HL-60 (cell line): ENCODE measurements around the gene PLEKHG7.

Experiments used
- DNase-seq, 2 experiments: peaks; one replicate each; pipeline ENCODE4 v3.0.0-alpha.2; 2010 to 2020; ENCODE audit warnings: low read depth in 1 of 2, low spot score in 1 of 2
- H3K27ac ChIP-seq: fragments of 250-450 bp; sonication (Bioruptor Pico); replicated peaks from 2 replicates; pipeline ENCODE4 v1.5.1; 2020; ENCODE audit warnings: mild to moderate bottlenecking, moderate library complexity
- H3K27me3 ChIP-seq: fragments of 250-450 bp; sonication (Bioruptor Pico); 2 replicates; pipeline ENCODE4 v1.5.1; 2021; ENCODE audit warnings: mild to moderate bottlenecking, moderate library complexity; ENCODE audit not compliant: insufficient read depth, poor library complexity, severe bottlenecking
- H3K4me3 ChIP-seq: replicated peaks from 2 replicates; pipeline ENCODE4 v1.5.1; 2011; ENCODE audit warnings: mild to moderate bottlenecking, control low read depth, low read length; ENCODE audit not compliant: insufficient read depth
- GABPA ChIP-seq: IDR thresholded peaks from 2 replicates; pipeline ENCODE4 v1.6.1; 2012; ENCODE audit warnings: low read depth
- POLR2AphosphoS5 ChIP-seq: IDR thresholded peaks from 2 replicates; pipeline ENCODE4 v1.6.1; 2012; ENCODE audit warnings: low read depth
- SPI1 ChIP-seq: IDR thresholded peaks from 2 replicates; pipeline ENCODE4 v1.6.1; 2012; ENCODE audit warnings: low read depth, mild to moderate bottlenecking, borderline replicate concordance
- TF ChIP-seq, protein P1 (sequence below): IDR thresholded peaks from 2 replicates; pipeline ENCODE4 v1.6.1; 2012; ENCODE audit warnings: low read depth; ENCODE audit not compliant: insufficient replicate concordance
- TF ChIP-seq, protein P2 (sequence below): IDR thresholded peaks from one replicate; pipeline ENCODE4 v1.5.1; 2011; ENCODE audit warnings: low read length, control low read depth, inconsistent platforms; ENCODE audit not compliant: insufficient read depth

The PLEKHG7 gene

DNA sequence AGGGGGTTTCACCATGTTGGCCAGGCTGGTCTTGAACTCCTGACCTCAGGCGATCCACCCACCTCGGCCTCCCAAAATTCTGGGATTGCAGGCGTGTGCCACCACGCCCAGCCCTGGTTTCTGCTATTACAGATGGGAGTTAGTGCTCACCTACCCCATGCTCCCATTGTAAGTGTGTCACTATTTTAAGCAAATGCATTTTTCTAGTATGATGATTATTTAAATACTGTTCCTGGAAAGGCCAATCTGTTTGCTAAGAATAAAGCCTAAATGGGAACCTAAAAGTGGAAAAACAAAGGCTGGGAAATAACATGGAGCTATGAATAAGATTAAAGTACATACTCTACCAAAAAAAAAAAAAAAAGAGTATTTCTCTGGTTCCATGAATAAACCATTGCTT, 45.0 kb upstream of the PLEKHG7 start:
- H3K4me3 ChIP-seq, result no peak overlapping the region
- H3K27me3 ChIP-seq, result no peaks in the 10 kb centered on the region
- H3K27ac ChIP-seq, result no peak overlapping the region
- no peak for DNase-seq
- TF ChIP-seq, protein P1, sequence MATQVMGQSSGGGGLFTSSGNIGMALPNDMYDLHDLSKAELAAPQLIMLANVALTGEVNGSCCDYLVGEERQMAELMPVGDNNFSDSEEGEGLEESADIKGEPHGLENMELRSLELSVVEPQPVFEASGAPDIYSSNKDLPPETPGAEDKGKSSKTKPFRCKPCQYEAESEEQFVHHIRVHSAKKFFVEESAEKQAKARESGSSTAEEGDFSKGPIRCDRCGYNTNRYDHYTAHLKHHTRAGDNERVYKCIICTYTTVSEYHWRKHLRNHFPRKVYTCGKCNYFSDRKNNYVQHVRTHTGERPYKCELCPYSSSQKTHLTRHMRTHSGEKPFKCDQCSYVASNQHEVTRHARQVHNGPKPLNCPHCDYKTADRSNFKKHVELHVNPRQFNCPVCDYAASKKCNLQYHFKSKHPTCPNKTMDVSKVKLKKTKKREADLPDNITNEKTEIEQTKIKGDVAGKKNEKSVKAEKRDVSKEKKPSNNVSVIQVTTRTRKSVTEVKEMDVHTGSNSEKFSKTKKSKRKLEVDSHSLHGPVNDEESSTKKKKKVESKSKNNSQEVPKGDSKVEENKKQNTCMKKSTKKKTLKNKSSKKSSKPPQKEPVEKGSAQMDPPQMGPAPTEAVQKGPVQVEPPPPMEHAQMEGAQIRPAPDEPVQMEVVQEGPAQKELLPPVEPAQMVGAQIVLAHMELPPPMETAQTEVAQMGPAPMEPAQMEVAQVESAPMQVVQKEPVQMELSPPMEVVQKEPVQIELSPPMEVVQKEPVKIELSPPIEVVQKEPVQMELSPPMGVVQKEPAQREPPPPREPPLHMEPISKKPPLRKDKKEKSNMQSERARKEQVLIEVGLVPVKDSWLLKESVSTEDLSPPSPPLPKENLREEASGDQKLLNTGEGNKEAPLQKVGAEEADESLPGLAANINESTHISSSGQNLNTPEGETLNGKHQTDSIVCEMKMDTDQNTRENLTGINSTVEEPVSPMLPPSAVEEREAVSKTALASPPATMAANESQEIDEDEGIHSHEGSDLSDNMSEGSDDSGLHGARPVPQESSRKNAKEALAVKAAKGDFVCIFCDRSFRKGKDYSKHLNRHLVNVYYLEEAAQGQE, result no peak
- TF ChIP-seq, protein P2, sequence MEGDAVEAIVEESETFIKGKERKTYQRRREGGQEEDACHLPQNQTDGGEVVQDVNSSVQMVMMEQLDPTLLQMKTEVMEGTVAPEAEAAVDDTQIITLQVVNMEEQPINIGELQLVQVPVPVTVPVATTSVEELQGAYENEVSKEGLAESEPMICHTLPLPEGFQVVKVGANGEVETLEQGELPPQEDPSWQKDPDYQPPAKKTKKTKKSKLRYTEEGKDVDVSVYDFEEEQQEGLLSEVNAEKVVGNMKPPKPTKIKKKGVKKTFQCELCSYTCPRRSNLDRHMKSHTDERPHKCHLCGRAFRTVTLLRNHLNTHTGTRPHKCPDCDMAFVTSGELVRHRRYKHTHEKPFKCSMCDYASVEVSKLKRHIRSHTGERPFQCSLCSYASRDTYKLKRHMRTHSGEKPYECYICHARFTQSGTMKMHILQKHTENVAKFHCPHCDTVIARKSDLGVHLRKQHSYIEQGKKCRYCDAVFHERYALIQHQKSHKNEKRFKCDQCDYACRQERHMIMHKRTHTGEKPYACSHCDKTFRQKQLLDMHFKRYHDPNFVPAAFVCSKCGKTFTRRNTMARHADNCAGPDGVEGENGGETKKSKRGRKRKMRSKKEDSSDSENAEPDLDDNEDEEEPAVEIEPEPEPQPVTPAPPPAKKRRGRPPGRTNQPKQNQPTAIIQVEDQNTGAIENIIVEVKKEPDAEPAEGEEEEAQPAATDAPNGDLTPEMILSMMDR, result no peak
- no peak for TF ChIP-seq GABPA
- TF ChIP-seq POLR2AphosphoS5, result no peak
- TF ChIP-seq SPI1, result no peak

DNA sequence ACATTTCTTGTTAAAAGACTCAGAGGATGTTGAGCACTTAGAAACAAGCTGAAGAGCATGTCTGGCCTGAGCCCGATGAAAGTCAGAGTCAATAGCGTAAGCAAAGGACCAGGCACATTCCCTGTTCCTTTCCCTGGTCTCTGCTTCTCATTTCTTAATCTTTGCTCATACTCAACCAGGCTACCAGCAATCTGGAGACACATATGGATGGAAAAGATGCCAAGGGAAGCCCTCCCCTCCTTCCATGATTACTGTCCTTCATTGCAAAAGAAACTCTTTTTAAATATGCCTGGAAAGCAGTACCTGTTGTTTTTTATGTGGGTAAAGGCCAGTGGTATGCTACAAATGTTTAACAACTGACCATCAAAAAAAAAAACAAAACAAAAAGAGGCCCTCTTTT, 44.2 kb upstream of the PLEKHG7 start:
- Histone ChIP-seq H3K27ac (no peak overlapping the region), H3K27me3 (no peaks in the 10 kb centered on the region), H3K4me3 (no peak overlapping the region)
- TF ChIP-seq GABPA, result no peak
- TF ChIP-seq, protein P1, result no peak
- TF ChIP-seq SPI1, result no peak
- no peak for TF ChIP-seq POLR2AphosphoS5
- TF ChIP-seq, protein P2, result no peak
- no peak for DNase-seq

DNA sequence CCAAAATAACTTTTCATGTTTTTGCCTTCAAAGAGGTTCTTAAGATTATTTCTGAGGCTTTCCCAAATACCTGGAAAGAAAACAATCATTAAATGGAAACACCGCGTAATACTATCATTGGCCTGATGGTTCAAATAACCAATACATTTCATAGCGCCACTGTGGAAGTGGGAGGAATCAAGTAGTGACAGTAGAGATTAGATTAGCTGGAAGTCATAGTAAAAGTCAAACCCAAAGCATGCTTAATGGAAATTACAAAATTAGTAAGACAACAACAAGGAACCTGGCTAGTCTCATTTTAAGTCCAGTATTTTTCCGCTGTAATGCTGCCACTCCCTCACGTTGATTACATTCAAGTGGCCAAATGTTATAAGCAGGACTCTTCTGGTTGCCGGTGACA, 41.5 kb upstream of the PLEKHG7 start:
- H3K27me3 ChIP-seq, result no peaks in the 10 kb centered on the region
- TF ChIP-seq, protein P2, result no peak
- no peak for TF ChIP-seq POLR2AphosphoS5
- no peak for TF ChIP-seq GABPA
- TF ChIP-seq SPI1, result no peak
- TF ChIP-seq, protein P1, result no peak
- no peak for DNase-seq
- H3K4me3 ChIP-seq, result no peak overlapping the region
- H3K27ac ChIP-seq, result no peak overlapping the region
